ENCODE results near the gene KLHL35.

The KLHL35 gene

DNA sequence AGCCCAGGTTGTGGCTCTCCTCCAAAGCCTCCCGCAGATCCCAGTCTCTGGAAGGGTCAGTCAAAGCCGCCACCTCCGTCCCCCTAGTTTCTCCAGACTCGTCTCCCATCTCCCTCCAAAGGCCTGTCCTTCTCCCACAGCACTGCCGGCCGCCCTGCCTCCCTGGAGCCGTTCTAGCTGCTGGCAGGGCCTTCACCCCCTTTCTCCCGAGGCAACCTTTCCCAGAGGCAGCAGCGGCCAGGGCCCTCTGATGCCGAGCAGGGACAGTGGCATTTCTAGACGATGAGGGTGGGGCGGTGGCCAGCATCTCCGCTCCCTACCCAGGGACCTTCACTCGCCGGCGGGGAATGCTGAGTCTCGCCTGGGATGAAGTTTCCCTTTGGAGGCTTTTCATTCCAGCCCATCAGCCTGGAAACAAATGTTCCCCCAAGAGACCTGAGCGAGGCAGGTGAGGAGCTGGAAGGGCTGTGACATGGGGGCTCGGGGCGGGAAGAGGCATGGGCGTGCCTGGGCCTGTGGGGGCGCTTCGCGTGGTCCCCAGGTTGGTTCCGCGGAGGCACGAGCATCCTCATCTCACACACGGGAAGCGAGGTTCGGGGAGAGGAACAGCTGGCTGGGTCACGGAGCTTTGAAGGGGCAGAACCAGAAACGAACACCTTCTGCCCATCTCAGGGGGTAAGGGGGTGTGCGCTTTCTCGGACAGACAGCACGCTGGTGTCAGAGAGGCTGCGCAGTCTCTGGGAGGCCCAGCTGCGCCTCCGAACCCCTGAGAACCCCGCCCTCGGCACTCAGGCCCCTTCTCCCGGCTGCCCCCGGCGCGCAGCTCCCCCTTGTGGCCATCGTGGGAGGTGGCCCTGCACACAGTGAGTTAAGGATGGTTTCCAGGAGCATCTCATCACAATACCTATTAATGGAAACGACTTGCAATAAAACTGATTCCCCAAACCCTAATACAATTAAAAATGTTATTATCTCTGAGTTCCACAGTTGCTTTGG lies 18.1 kb upstream of the KLHL35 start:
- peak; percentile 46 for DNase-seq (ENCODE audit: extremely low spot score)
- ChIA-PET POLR2A (no interaction called here), CTCF (interaction anchor here (0.9 to 2.5 kb wide), 5 partner anchors 14 to 147 kb away, joined by 3 to 6 read pairs (median 4); no protein-coding TSS in a partner anchor)
- TF ChIP-seq, protein P1, sequence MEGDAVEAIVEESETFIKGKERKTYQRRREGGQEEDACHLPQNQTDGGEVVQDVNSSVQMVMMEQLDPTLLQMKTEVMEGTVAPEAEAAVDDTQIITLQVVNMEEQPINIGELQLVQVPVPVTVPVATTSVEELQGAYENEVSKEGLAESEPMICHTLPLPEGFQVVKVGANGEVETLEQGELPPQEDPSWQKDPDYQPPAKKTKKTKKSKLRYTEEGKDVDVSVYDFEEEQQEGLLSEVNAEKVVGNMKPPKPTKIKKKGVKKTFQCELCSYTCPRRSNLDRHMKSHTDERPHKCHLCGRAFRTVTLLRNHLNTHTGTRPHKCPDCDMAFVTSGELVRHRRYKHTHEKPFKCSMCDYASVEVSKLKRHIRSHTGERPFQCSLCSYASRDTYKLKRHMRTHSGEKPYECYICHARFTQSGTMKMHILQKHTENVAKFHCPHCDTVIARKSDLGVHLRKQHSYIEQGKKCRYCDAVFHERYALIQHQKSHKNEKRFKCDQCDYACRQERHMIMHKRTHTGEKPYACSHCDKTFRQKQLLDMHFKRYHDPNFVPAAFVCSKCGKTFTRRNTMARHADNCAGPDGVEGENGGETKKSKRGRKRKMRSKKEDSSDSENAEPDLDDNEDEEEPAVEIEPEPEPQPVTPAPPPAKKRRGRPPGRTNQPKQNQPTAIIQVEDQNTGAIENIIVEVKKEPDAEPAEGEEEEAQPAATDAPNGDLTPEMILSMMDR (IDR thresholded peaks at IDR 0.05; ENCODE audit: control extremely low read depth, extremely low read depth, low read depth, missing control alignments), result peak; percentile 25

DNA sequence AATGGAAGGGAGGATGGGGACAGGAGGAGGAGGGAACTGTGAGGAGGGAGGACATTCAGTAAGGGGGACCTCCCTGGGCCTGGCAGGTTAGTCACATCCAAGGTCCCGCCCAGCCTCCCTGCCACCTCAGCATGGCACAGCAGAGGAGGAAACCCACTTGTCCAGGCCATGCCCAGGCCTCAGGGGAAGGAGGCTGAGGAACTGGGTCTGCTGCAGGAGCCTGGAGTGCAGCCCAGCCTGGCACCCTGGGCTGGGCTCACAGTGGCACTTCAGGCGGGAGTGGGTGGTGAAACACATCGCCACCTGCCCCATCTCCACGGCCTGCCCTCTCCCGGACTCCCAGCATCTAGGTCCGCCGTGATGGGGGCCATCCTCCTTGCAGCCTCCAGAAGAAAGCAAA lies 17.2 kb upstream of the KLHL35 start:
- TF ChIP-seq, protein P1 (IDR thresholded peaks at IDR 0.05; ENCODE audit: control extremely low read depth, extremely low read depth, low read depth, missing control alignments), result no peak
- no peak for DNase-seq (ENCODE audit: extremely low spot score)
- CTCF ChIA-PET, result interaction anchor here (1.3 to 2.2 kb wide), 2 partner anchors 22 to 82 kb away, joined by 3 to 4 read pairs; no protein-coding TSS in a partner anchor
- POLR2A ChIA-PET, result no interaction called here

DNA sequence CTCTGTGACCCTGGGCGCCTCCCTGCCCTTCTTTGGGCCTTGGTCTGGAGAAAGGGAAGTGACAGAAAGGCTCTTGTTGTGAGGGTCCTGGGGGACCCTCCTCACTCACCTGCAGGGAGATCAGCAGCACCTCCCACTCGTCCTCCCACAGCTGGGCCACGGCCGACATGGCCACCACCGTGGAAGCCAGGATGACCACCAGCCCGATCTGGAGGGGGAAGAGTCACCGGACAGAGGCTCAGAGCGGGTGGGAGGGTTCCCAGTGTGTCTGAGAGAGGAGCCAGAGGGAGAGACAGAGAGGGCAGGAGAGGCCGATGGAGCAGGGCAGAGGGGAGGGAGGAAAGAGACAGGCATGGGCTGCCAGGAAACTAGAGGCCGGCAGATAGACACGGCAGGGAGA lies 16.8 kb upstream of the KLHL35 start:
- POLR2A ChIA-PET, result no interaction called here
- DNase-seq (ENCODE audit: extremely low spot score), result no peak
- TF ChIP-seq, protein P1 (IDR thresholded peaks at IDR 0.05; ENCODE audit: control extremely low read depth, extremely low read depth, low read depth, missing control alignments), result no peak
- CTCF ChIA-PET, result interaction anchor here (1.5 kb wide), 1 partner anchor 82 kb away, joined by 7 read pairs; no protein-coding TSS in a partner anchor

DNA sequence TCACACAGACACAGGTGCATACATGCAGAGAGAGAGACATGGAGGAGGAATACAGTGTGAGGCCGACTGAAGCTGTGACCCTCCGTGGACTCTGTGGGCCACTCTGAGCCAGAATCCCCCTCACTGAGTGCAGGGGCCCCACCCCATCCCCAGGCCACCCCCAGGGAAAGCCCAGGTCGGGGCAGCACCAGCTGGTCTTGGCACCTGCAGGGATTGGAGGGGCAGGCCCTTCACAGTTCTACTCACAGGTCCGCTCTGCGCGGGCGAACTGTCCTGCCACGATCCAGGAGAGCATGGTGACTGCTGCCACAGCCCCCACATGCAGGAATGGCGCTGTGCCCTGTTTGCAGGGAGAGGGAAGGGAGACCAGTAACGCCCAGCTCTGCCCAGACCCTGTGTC lies 16.3 kb upstream of the KLHL35 start:
- ChIA-PET CTCF (interaction anchor here (1.5 to 1.6 kb wide), 2 partner anchors 82 to 84 kb away, joined by 7 to 8 read pairs; no protein-coding TSS in a partner anchor), POLR2A (no interaction called here)
- no peak for DNase-seq (ENCODE audit: extremely low spot score)
- TF ChIP-seq, protein P1 (IDR thresholded peaks at IDR 0.05; ENCODE audit: control extremely low read depth, extremely low read depth, low read depth, missing control alignments), result no peak

DNA sequence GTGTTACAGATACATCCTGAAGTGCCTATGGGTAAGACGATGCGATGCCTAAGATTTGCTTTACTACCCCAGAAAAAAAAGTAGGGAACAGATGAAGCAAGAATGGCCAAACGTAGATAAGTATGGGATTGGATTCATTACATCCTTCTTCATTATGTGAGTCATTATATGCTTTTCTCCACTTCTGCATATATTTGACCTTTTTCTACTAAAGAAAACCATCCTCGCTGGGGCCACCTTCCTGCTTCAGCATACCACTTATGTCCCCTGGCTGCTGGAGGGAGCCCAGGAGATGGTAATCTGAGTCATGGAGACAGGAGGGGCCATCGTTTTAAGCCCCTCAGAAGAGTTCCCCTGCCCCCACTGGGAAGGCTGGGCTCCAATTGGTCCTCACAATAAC lies 14.4 kb upstream of the KLHL35 start:
- POLR2A ChIA-PET, result no interaction called here
- TF ChIP-seq, protein P1 (IDR thresholded peaks at IDR 0.05; ENCODE audit: control extremely low read depth, extremely low read depth, low read depth, missing control alignments), result no peak

DNA sequence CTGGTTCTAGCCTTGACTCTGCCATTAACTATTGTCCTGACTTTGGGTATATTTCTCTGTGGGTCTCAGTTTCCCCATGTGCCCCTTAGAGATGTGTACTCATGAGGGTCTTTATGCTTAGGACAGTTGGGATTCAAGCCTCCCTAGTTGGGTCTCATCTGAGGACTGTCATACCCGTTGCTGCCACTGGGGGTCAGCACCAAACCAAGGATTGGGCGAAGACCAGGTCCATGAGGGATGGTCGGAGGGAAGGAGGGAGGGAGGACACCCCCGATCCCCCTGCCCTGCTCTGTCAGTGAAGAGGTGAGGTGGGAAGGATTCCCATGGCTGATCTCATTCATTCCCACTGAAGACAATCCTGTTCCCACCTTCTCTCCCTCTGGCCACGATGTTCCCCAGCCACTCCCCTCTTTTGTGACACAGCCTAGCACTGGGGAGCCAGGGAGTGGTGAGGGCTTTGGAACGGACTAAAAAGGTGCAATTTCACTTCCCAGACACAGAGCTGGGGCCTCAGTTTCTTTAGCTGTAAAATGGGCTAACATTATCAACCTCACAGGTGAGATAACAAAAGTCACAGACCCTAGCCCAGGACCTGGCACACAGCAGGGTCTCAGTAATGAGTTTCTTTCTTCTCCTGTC lies 12.4 kb upstream of the KLHL35 start:
- TF ChIP-seq, protein P1 (IDR thresholded peaks at IDR 0.05; ENCODE audit: control extremely low read depth, extremely low read depth, low read depth, missing control alignments), result peak; percentile 97
- peak; percentile 80 for DNase-seq (ENCODE audit: extremely low spot score)
- ChIA-PET CTCF (interaction anchor here (0.6 to 4.9 kb wide), 39 partner anchors 10 to 343 kb away, joined by 3 to 164 read pairs (median 5); partner anchors contain the start of genes GDPD5 and KLHL35), POLR2A (no interaction called here)

More for the DNA sequence above, 14.4 kb upstream of the KLHL35 start:
- CTCF ChIA-PET, result interaction anchor here (0.8 to 4.4 kb wide), 2 partner anchors 84 to 128 kb away, joined by 4 to 164 read pairs; no protein-coding TSS in a partner anchor
- no peak for DNase-seq (ENCODE audit: extremely low spot score)
